Posterior vena cava (tissue), 2 donors: ENCODE measurements around the gene LRRC8A. TPM values are rescaled to one million over a fixed set of nuclear protein-coding genes. Genes with fewer than 3 reads are reported as not detected.

Source experiments
- DNase-seq: peaks from one replicate; pipeline ENCODE4 v3.0.0-alpha.2; 2020; ENCODE audit warnings: low spot score
- intact Hi-C, 2 donors: fragments of 100-400 bp; cut with DNase I; formaldehyde crosslinking; loops; one replicate each; pipeline versions ENCODE4 v1.14.1 to v1.14.2; 2022 to 2023
- total RNA-seq, 2 donors: library from RNA; stranded (reverse); fragmentation: NEBNext Ultra II Directional; extraction: Animal tissue kit (Norgen Biotek cat#: 25700); gene quantifications; one replicate each; pipeline ENCODE4 v1.2.1, GENCODE V29; 2021
- donor health status: DM: yes; HTN: yes; CAD: no.
- donor health status: DM: yes; HTN: yes; CAD: no.

The LRRC8A gene
- total RNA-seq, 2 donors from 2014 or later, result 49.1 to 58.3 TPM

DNA sequence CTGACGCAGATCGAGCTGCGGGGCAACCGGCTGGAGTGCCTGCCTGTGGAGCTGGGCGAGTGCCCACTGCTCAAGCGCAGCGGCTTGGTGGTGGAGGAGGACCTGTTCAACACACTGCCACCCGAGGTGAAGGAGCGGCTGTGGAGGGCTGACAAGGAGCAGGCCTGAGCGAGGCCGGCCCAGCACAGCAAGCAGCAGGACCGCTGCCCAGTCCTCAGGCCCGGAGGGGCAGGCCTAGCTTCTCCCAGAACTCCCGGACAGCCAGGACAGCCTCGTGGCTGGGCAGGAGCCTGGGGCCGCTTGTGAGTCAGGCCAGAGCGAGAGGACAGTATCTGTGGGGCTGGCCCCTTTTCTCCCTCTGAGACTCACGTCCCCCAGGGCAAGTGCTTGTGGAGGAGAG lies 34.3 kb downstream of the LRRC8A start:
- peak; percentile 91 for DNase-seq
- intact Hi-C loops, result no loop called here

DNA sequence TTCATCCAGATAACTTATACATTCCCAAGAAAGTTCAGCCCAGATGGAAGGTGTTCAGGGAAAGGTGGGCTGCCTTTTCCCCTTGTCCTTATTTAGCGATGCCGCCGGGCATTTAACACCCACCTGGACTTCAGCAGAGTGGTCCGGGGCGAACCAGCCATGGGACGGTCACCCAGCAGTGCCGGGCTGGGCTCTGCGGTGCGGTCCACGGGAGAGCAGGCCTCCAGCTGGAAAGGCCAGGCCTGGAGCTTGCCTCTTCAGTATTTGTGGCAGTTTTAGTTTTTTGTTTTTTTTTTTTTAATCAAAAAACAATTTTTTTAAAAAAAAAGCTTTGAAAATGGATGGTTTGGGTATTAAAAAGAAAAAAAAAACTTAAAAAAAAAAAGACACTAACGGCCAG lies 34.8 kb downstream of the LRRC8A start:
- intact Hi-C loops, result no loop called here
- DNase-seq, result no peak

DNA sequence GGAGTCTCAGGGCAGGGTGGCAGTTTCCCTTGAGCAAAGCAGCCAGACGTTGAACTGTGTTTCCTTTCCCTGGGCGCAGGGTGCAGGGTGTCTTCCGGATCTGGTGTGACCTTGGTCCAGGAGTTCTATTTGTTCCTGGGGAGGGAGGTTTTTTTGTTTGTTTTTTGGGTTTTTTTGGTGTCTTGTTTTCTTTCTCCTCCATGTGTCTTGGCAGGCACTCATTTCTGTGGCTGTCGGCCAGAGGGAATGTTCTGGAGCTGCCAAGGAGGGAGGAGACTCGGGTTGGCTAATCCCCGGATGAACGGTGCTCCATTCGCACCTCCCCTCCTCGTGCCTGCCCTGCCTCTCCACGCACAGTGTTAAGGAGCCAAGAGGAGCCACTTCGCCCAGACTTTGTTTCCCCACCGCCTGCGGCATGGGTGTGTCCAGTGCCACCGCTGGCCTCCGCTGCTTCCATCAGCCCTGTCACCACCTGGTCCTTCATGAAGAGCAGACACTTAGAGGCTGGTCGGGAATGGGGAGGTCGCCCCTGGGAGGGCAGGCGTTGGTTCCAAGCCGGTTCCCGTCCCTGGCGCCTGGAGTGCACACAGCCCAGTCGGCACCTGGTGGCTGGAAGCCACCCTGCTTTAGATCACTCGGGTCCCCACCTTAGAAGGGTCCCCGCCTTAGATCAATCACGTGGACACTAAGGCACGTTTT lies 35.4 kb downstream of the LRRC8A start:
- intact Hi-C loops, result no loop called here
- DNase-seq, result peak; percentile 92

DNA sequence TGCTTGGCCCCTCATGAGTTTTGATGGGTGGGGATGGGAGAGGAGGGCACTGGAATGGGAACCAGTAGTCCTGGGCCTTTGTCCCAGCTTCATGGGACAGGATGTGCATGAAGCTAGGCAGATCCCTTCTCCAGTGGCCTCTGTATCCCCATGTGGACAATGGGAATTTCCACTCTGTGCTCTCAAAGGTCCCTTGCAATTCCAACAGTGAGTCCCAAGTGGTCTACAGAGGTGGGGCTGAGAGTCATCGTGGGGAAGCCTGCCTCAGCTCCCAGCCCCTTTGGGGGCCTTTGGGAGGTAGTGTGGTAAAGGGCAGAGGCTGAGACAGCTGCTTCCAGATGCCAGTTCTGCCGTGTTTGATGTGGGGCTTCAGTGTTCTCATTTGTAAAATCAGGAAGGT lies 37.0 kb downstream of the LRRC8A start:
- no peak for DNase-seq

DNA sequence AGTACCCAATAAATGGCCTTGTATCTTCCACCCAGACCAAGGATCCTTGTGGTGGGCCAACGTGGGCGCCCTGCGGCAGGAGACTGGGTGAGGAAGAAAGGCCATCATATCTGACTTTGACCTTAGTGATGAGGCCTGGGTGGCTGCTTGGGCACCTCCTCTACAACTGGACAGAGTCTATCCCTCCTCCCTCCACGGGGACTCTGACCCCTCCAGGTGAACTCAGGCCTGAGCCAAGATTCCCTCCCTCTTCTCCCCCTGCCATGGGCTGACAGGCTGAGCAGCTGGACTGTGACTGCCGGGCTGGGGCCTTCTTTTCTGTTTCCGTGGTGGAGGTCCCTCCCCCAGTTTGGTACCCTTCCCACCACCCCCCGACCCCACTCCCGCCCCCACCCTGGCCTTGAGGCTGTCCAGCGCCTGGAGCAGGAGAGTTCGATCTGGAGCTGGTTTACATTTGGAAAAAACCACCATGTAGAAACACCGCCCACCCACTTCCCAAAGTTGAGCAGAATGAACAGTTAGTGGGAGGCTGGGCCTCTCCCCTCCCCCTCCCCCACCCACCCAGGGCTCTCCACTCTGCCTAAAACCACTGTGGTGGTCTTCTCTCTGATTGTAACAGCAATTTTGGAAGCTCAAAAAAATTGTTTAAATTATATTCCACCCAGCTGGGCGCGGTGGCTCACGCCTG lies 37.6 kb downstream of the LRRC8A start:
- intact Hi-C loops, result no loop called here
- no peak for DNase-seq

More for the DNA sequence above, 37.0 kb downstream of the LRRC8A start:
- intact Hi-C loops, result no loop called here

DNA sequence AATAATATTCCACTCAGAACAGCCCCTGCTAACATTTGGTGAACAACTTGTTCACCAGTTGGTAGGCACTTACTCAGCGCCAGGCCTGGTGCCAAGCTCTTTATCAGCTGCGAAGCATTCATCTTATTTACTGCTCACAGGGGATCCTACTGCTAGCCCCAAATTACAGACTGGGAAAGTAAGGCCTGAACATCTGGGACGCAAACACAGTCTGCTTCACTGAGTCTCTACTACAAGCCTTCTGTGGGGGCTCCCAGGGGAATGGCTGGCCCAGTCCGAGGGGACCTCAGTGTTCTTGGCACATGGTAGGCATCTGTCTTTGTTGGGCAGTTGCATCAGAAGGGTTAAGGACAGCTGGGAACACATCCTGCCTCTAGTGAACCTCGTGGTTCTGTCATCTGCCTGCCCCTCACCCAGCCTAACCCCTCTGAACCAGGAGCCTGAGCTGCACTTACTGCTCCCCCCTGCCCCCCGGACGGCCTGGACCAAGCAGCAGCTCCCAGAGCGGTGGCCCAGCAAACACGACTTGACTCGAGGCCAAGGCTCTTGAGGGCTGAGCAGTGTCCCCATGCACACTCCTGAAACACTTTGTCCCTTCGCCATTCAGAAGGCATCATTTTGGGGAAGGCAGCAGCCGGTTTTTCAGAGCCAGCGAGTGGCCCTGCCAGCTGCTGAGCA lies 38.6 kb downstream of the LRRC8A start, which contains the start of gene PHYHD1:
Gene PHYHD1 (plus strand): TSS at position 602 of the 678 bp plus-strand sequence. CDS start 1,342 bp downstream, outside the sequence.
- peak; percentile 90 for DNase-seq
- intact Hi-C loops, result no loop called here

DNA sequence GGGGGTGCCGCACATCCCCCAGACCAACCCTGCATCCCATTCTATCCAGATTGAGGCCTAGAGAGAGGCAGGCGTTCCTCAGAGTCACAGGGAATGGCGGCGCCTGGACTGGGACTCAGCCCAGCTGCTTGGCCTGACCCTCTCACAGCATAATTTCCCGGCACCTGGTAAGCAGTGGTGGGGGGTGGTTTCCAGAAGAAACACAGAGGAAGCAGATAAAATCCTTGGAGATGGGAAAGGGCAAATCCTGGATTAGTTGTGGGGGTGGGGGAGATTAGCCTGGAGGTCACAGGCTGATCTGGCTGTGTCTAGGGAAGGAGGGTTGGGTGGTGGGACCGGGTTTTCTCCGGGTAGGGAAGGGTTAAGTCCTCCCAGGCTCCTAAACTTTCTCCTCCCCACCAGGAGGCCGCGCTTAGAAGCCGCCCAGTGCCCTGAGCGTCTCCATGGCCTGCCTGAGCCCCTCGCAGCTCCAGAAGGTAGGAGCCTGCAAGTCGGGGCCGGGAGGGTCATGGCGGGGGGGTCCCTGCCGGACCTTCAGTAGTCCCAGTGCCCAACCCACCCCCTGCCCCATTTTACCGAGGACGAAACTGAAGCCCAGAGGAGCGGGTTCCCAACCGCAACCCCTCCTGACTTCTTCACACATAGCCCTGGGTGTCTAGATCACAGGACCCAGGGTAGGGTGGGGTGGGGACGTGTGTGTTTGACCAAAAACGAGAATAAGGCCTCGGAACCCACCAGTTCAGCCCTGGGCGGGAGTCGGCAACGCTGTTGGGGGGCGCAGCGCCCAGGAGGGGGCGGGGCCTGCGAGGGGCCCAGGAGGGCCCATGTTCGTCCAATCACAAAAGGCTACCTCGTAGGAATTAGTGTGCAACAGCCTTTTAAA lies 40.2 kb downstream of the LRRC8A start:
- no peak for DNase-seq
- intact Hi-C loops, result loop anchor here in 1 of 2 donors (2.0 kb wide), 1 partner anchor 39 kb away; the partner anchor contains the start of gene LRRC8A

DNA sequence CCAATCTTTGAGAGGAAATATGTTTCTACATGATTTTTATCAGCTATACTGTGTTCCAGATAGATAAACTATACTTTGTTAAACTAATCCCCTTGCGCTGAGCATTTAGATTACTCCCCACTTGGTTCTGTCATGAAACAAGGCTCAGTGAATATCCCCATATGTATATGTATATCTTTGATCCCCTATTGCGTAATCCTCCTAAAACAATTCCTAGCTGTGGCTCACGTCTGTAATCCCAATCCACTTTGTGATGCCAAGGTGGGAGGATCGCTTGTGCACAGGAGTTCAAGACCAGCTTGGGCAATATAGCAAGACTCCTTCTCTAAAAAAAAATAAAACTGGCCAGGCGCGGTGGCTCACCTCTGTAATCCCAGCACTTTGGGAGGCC lies 41.6 kb downstream of the LRRC8A start:
- DNase-seq, result no peak
- intact Hi-C loops, result loop anchor here in 1 of 2 donors (2.0 kb wide), 1 partner anchor 41 kb away; the partner anchor contains the start of gene LRRC8A

DNA sequence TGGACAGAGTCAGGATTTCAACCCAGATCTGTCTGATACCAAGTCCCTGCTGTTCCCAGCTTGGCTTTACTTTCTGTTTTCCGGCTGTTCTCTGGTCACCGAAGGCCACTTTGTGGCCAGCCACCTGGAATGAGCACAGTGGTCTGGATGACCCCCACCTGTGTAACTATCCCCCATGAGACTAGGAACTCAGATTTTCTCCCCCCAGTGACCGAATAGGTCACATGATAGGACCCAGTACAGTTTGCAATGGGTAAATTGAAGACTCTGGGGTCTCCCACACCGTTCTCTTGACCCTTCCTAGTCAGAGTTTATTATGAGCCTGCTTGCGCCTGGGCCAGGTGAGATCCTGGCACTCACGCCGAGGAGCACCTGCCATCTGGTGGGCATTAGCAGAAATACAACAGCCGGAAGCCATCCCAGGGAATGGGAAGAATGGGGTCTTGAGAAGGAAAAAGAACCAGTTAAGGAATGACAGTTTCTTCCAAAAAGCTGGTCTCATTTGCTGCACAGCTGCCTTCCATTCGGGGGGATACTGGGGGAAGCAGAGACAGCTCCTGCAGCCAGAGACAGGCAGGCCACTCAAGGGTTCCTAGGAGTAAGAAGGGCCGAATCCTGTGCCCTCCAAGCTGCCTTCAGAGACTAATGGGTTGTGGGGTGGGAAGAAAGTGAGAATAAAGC lies 45.9 kb downstream of the LRRC8A start:
- intact Hi-C loops, result loop anchor here (2.0 to 5.0 kb wide), 2 partner anchors 65 to 66 kb away; no protein-coding TSS in a partner anchor
- DNase-seq, result no peak

DNA sequence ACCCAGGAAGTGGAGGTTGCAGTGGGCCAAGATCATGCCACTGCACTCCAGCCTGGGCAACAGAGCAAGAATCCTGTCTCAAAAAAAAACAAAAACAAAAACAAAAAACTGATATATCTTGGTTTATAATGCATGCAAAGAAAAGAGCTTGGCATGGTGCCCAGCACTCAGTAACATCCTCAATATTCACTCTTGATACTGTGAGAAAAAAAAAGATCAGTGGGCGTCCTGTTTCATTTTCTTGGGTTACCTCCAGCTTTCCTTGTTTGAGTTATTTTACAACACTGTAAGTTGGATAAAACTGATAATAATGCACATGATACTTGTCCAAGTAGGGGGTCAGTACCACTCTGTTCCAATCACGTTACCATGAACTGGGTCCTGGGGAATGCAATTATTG lies 46.7 kb downstream of the LRRC8A start:
- intact Hi-C loops, result loop anchor here in 1 of 2 donors (5.0 kb wide), 1 partner anchor 66 kb away; no protein-coding TSS in a partner anchor
- DNase-seq, result no peak

DNA sequence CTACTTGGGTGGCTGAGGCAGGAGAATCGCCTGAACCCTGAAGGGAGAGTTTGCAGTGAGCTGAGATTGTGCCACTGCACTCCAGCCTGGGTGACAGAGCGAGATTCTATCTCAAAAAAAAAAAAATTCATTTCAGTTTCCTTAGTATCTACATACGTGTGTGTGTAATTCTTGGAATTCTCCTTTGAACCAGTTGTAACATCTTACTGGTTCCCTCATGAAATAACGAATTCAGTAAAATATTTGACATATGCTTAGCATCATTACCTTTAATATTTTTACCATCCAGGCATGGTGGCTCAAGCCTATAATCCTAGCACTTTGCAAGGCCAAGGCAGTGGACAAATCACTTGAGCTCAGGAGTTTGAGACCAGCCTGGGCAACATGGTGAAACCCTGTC lies 47.6 kb downstream of the LRRC8A start:
- DNase-seq, result no peak
- intact Hi-C loops, result loop anchor here in 1 of 2 donors (5.0 kb wide), 1 partner anchor 67 kb away; no protein-coding TSS in a partner anchor

DNA sequence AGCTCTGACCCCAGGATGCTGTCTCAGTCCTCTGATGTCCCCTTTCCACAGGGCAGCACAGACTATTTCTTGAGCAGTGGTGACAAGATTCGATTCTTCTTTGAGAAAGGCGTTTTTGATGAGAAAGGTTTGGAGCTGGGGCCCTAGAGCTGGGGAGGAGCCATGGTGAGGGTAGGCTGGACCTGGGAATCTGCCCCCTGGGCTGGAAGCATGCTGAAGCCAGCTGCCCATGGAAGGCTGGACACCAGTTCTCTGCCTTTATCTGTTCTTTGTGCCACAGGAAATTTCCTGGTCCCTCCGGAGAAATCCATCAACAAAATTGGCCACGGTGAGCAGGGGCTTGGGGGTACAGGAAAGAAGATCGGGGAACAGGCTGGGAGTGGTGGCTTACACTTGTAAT lies 51.8 kb downstream of the LRRC8A start:
- intact Hi-C loops, result no loop called here
- DNase-seq, result peak; percentile 10

DNA sequence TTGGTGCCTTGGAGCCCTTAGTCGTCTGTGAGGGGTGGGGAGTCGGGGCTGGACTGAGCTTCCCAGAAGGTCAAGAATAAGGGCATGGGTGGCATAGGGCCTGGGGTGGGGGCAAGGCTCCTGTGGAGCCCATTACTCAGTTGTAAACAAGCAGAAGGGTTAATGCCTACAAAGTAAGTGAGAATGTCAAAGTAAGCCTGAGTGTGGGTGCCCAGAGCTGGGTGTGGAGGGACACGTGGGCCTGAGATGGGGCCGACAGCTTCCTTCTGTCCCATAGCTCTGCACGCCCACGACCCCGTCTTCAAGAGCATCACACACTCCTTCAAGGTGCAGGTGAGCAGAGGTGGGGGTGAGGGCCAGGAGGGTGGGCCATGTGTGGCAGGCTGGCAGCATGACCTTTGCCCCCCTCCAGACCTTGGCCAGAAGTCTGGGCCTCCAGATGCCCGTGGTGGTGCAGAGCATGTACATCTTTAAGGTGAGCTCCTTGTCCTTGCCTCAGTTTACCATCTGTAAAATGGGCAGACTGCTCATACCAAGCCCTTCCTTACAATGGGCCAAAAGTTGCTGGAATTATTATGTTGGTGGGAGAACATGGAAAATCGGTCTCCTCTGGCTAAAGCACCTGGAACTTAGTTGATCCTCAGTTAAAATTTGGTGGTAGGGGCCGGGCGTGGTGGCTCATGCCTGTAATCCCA lies 54.4 kb downstream of the LRRC8A start:
- peak; percentile 49 for DNase-seq
- intact Hi-C loops, result no loop called here

DNA sequence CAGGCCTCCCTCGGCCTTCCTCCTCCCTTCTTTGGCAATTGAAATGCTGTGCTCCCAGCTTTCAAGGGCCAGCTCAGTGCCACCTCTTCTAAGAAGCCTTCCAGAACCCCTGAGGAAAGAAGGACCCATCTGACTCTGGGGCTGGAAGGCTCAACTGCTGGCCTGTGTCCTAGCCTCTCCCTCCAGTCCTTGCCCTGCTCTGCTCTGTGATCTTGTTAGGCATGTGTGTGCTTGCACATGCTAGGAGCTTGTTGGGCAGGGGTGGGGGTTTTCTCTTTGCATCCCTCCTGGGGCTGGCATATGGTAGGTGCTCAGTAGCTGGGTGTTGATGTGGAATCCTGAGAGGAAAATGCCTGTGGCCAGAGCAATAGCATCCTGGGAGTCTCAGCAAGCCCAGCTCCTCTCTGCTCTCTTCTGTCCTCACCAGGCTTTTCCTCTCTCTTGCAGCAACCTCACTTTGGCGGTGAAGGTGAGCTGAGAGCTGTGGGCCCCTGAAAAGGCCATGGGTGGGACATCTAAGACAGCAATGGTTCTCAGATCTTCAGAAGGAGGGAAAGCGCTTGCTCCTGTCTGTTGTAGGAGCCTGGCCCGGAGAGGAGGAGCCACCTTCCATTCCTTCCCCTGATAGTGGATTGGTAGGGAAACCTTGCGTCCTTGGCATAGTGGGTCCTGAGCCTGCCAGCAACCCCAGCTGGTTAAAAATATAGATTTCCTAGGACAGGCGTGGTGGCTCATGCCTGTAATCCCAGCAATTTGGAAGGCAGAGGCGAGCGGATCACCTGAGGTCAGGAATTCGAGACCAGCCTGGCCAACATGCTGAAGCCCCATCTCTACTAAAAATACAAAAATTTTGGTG lies 55.6 kb downstream of the LRRC8A start:
- intact Hi-C loops, result no loop called here
- peak; percentile 58 for DNase-seq

DNA sequence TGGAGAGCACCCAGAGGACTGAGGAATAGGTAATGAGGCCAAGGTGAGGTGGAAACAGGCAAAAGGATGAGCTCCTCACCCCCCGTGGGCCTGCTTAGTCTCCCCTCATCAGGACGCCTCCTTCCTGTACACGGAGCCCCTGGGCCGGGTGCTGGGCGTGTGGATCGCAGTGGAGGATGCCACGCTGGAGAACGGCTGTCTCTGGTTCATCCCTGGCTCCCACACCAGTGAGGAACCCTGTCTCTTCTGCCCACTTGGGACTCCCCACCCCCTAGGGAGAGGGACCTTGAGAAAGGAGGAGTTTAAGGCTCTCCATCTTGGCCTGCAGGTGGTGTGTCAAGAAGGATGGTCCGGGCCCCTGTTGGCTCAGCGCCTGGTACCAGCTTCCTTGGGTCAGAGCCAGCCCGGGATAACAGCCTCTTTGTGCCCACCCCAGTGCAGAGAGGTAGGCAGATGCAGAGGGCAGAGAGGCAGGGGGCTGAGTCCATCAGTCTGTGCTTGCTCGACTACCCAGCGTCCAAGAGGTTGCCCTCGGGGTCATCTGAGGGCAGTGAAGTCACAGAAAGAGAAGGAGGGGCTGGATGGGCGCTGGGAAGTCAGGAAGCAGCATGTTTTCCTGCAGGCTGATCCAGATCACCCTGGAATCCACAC lies 58.5 kb downstream of the LRRC8A start:
- intact Hi-C loops, result no loop called here
- DNase-seq, result peak; percentile 81

DNA sequence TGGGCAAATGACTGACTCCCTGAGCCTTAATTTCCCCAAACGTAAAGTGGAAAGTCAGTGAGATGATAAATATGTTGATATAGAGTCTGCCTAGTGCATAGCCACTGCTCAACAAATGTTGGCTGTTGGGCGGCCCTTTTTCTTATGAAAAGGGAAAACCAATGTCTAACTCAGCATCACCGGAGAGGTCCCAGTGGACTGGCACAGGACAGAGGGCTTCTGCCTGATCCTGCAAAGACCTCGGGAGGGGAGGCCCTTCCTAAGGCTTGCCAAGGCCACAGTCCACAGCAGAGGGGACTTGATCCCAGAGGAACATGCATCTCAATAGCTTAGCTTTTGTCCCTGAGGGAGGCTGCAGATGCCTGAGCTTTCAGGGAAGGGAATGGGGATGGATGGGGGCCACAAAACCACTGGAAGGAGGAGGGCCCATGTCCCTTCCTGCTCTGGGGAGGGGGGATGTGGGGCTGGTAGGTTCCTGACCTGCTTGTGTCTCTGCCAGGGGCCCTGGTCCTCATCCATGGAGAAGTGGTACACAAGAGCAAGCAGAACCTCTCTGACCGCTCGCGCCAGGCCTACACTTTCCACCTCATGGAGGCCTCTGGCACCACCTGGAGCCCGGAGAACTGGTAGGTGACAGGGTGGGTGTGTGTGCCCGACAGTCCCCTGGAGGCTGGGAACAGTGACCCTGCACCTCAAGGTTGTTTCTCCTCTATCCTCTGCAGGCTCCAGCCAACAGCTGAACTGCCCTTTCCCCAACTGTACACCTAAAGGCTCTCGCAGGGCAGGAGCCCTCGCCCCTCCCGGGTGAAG lies 59.2 kb downstream of the LRRC8A start:
- intact Hi-C loops, result no loop called here
- peak; percentile 52 for DNase-seq
